K562 (cell line): ENCODE measurements around the gene TMC1. TPM values are rescaled to one million over a fixed set of nuclear protein-coding genes. Genes with fewer than 3 reads are reported as not detected.

ENCODE experiments used
- ATAC-seq: fragments of 200-7000 bp; cut with Tn5 transposase; 3 replicates; pipeline ENCODE4 v1.9.1; 2020; ENCODE audit warnings: moderate library complexity
- BruUV-seq: library from RNA; stranded (reverse); fragments of 400-500 nt; replicated peaks from 2 replicates; lab custom pipeline; 2021; lab: Mats Ljungman, UMichigan
- CTCF ChIA-PET: fragments of 300-600 bp; formaldehyde crosslinking; extraction: SDS; loops from one replicate; lab custom pipeline; 2021; ENCODE audit warnings: low intra/inter-chr PET ratio; lab: Yijun Ruan, JAX
- POLR2A ChIA-PET: fragments of 300-600, 350-650 bp; sonication (Branson Sonifier 250); formaldehyde crosslinking; extraction: SDS; loops from one replicate; lab custom pipeline; 2021; ENCODE audit warnings: antibody characterized with exemption, inconsistent platforms; lab: Yijun Ruan, JAX
- DNase-seq, 4 experiments: peaks; one replicate each; pipeline versions ENCODE4 v3.0.0 to v3.0.0-alpha.2; 2011 to 2018; ENCODE audit warnings: low spot score in 3 of 4, mixed read lengths in 3 of 4; ENCODE audit errors: extremely low read depth in 1 of 4
- FAIRE-seq: peaks from 2 replicates; lab custom pipeline; 2011; peaks lifted over from hg19 to GRCh38; lab: Jason Lieb, UNC
- H2AFZ ChIP-seq: 2 replicates; pipeline ENCODE4 v1.6.0; 2011; ENCODE audit warnings: low read depth, low read length, control low read depth, inconsistent platforms
- H3K27ac ChIP-seq: fragments of 200-600 bp; 3 replicates; pipeline ENCODE4 v1.8.0; 2011; ENCODE audit warnings: low read depth, mild to moderate bottlenecking, control low read depth, inconsistent platforms, low read length, moderate library complexity, mixed read lengths; ENCODE audit errors: extremely low read depth
- H3K27me3 ChIP-seq, 2 experiments: fragments of 300-600 bp in 1 of 2; 2 replicates in 1 of 2; 3 replicates in 1 of 2; pipeline versions ENCODE4 v1.6.0 to v1.8.0; 2011; ENCODE audit warnings: inconsistent platforms in 2 of 2, low read length in 2 of 2, mild to moderate bottlenecking in 1 of 2, mixed read lengths in 1 of 2, moderate library complexity in 1 of 2; ENCODE audit not compliant: control insufficient read depth in 2 of 2, insufficient read depth in 2 of 2
- H3K36me3 ChIP-seq: fragments of 300-600 bp; 3 replicates; pipeline ENCODE4 v1.8.0; 2011; ENCODE audit warnings: mild to moderate bottlenecking, low read length, inconsistent platforms; ENCODE audit not compliant: control insufficient read depth, insufficient read depth
- H3K4me1 ChIP-seq, 2 experiments: fragments of 200-600 bp in 1 of 2; replicated peaks in 1 of 2; 2 replicates in 1 of 2; 3 replicates in 1 of 2; pipeline versions ENCODE4 v1.5.1 to v1.8.0; 2011; ENCODE audit warnings: inconsistent platforms in 2 of 2, low read length in 2 of 2, mild to moderate bottlenecking in 1 of 2, mixed read lengths in 1 of 2, moderate library complexity in 1 of 2; ENCODE audit not compliant: control insufficient read depth in 2 of 2, insufficient read depth in 2 of 2
- H3K4me2 ChIP-seq: 2 replicates; pipeline ENCODE4 v1.6.1; 2011; ENCODE audit warnings: low read length, control low read depth, inconsistent platforms, mixed read lengths; ENCODE audit not compliant: insufficient read depth
- H3K4me3 ChIP-seq: fragments of 200-600 bp; sonication (generic), shearing (Covaris generic); 2 replicates; pipeline ENCODE4 v1.5.1; 2016; ENCODE audit warnings: control low read depth, inconsistent platforms
- H3K79me2 ChIP-seq: fragments of 200-600 bp; 3 replicates; pipeline ENCODE4 v1.8.0; 2011; ENCODE audit warnings: low read length, inconsistent platforms; ENCODE audit not compliant: control insufficient read depth, insufficient read depth
- H3K9ac ChIP-seq, 2 experiments: 2 replicates each; pipeline versions ENCODE4 v1.6.0 to v1.6.1; 2011; ENCODE audit warnings: low read depth in 2 of 2, low read length in 2 of 2, control low read depth in 1 of 2, inconsistent platforms in 1 of 2, mild to moderate bottlenecking in 1 of 2, mixed read lengths in 1 of 2; ENCODE audit not compliant: insufficient read depth in 1 of 2
- H3K9me1 ChIP-seq: one replicate; pipeline ENCODE4 v1.6.0; 2011; ENCODE audit warnings: inconsistent platforms, mild to moderate bottlenecking, low read length, moderate library complexity; ENCODE audit not compliant: control insufficient read depth, insufficient read depth
- H3K9me3 ChIP-seq: replicated peaks from 2 replicates; pipeline ENCODE4 v1.5.1; 2011; ENCODE audit warnings: low read depth, low read length, inconsistent platforms; ENCODE audit not compliant: control insufficient read depth, insufficient read depth
- H4K20me1 ChIP-seq: replicated peaks from 2 replicates; pipeline ENCODE4 v1.6.1; 2011; ENCODE audit warnings: low read length, inconsistent platforms, mixed read lengths; ENCODE audit not compliant: control insufficient read depth, insufficient read depth
- CHCHD3 ChIP-seq: fragments of 250-450 bp; sonication (Bioruptor Pico); IDR thresholded peaks from 2 replicates; pipeline ENCODE4 v2.1.2; 2022; ENCODE audit warnings: mild to moderate bottlenecking
- ETV1 ChIP-seq: fragments of 450-650 bp; conservative IDR thresholded peaks from 2 replicates; pipeline ENCODE4 v1.6.1; 2016; ENCODE audit warnings: missing genetic modification characterization, control low read depth, low read depth, missing compliant biosample characterization
- LCOR ChIP-seq: sonication (generic); formaldehyde crosslinking; IDR thresholded peaks from 2 replicates; pipeline ENCODE4 v1.8.0; 2022; ENCODE audit warnings: mild to moderate bottlenecking, missing genetic modification reagents
- MEIS2 ChIP-seq: fragments of 450-650 bp; IDR thresholded peaks from 2 replicates; pipeline ENCODE4 v1.6.1; 2014; ENCODE audit warnings: mild to moderate bottlenecking; ENCODE audit not compliant: partially characterized antibody
- NFYB ChIP-seq: IDR thresholded peaks from 2 replicates; pipeline ENCODE4 v1.6.1; 2011; ENCODE audit warnings: mild to moderate bottlenecking, moderate library complexity; ENCODE audit not compliant: insufficient read length; ENCODE audit errors: extremely low read depth
- RAD51 ChIP-seq: fragments of 450-650 bp; IDR thresholded peaks from 2 replicates; pipeline ENCODE4 v1.7.1; 2016; ENCODE audit warnings: low read depth, mild to moderate bottlenecking, borderline replicate concordance
- ZFX ChIP-seq: sonication (generic); formaldehyde crosslinking; IDR thresholded peaks from 2 replicates; pipeline ENCODE4 v1.8.0; 2022; ENCODE audit warnings: mild to moderate bottlenecking, missing genetic modification reagents, moderate library complexity
- ZNF140 ChIP-seq: fragments of 250-450 bp; sonication (Bioruptor Pico); IDR thresholded peaks from 2 replicates; pipeline ENCODE4 v1.8.0; 2021; ENCODE audit warnings: moderate library complexity, mild to moderate bottlenecking, inconsistent platforms
- WGBS: fragments of 100-300 bp; shearing (Covaris generic); methylation state at CpG from one replicate; pipeline ENCODE4 v1.1.6; 2016; ENCODE audit warnings: low coverage, mixed read lengths; ENCODE audit not compliant: insufficient coverage; ENCODE audit errors: missing lambda C conversion rate; 5-methylcytosine and 5-hydroxymethylcytosine counted together
- in situ Hi-C: fragments of 300-500 bp; cut with MboI; formaldehyde crosslinking; loops from 4 replicates; pipeline ENCODE4 v1.15.0; 2018; ENCODE audit warnings: inconsistent platforms, mixed read lengths
- intact Hi-C: fragments of 100-400 bp; cut with micrococcal nuclease; formaldehyde crosslinking; loops from 2 replicates; pipeline ENCODE4 v1.14.2; 2022
- polyA plus RNA-seq, 8 experiments: library from polyadenylated mRNA; depleted of rRNA in 4 of 8; stranded (reverse) in 5 of 8; unstranded in 3 of 8; fragments of >200 nt; fragmentation: Nextera tagmentation in 2 of 8; fragmentation: Illumina TruSeq in 1 of 8; extraction: Ambion mirVana in 2 of 8; extraction: Trizol in 1 of 8; gene quantifications; 2 replicates each; pipeline versions ENCODE4 v1.2.1 to v1.2.3, GENCODE V29; 2011 to 2014; ENCODE audit warnings: inconsistent platforms in 1 of 8, missing spikeins in 1 of 8
- total RNA-seq, 7 experiments: library from RNA; depleted of rRNA in 6 of 7; stranded (reverse); fragments of >200 nt in 6 of 7; fragmentation: Illumina TruSeq in 2 of 7; extraction: Trizol in 2 of 7; gene quantifications; 2 replicates each; pipeline versions ENCODE4 v1.2.1 to v1.2.3, GENCODE V29; 2011 to 2021; ENCODE audit warnings: low replicate concordance in 1 of 7
- TF ChIP-seq, protein P1 (sequence below): fragments of 250-450 bp; sonication (Bioruptor Pico); IDR thresholded peaks from 2 replicates; pipeline ENCODE4 v1.4.0; 2020; ENCODE audit warnings: borderline replicate concordance
- TF ChIP-seq, protein P2 (sequence below), 2 experiments: fragments of 450-650 bp in 1 of 2; sonication (generic) in 1 of 2; formaldehyde crosslinking in 1 of 2; IDR thresholded peaks in 1 of 2; conservative IDR thresholded peaks in 1 of 2; 2 replicates each; pipeline versions ENCODE4 v1.6.1 to v1.8.1; 2016 to 2023; ENCODE audit warnings: mild to moderate bottlenecking in 2 of 2, moderate library complexity in 2 of 2, inconsistent platforms in 1 of 2, missing genetic modification reagents in 1 of 2
- TF ChIP-seq, protein P3 (sequence below): fragments of 450-650 bp; formaldehyde crosslinking; IDR thresholded peaks from 2 replicates; pipeline ENCODE4 v1.4.0; 2020; ENCODE audit warnings: mild to moderate bottlenecking, moderate library complexity
- TF ChIP-seq, protein P4 (sequence below): sonication (generic); formaldehyde crosslinking; IDR thresholded peaks from 2 replicates; pipeline ENCODE4 v1.8.0; 2023; ENCODE audit warnings: mild to moderate bottlenecking, missing genetic modification reagents
- TF ChIP-seq, protein P5 (sequence below), 3 experiments: IDR thresholded peaks in 2 of 3; conservative IDR thresholded peaks in 1 of 3; 2 replicates each; pipeline ENCODE4 v1.5.1; 2011 to 2012; ENCODE audit warnings: low read length in 3 of 3, mild to moderate bottlenecking in 3 of 3, control low read depth in 2 of 3, improper control_type of control experiment in 1 of 3, inconsistent platforms in 1 of 3, low read depth in 1 of 3, mixed read lengths in 1 of 3, moderate library complexity in 1 of 3; ENCODE audit not compliant: insufficient read depth in 2 of 3

The TMC1 gene
- total and polyA plus RNA-seq, 9 of the 15 experiments (the other 6 are each of a cell fraction or from before 2014, with no cell fraction given): 0.10 to 0.15 TPM; not detected in 7

DNA sequence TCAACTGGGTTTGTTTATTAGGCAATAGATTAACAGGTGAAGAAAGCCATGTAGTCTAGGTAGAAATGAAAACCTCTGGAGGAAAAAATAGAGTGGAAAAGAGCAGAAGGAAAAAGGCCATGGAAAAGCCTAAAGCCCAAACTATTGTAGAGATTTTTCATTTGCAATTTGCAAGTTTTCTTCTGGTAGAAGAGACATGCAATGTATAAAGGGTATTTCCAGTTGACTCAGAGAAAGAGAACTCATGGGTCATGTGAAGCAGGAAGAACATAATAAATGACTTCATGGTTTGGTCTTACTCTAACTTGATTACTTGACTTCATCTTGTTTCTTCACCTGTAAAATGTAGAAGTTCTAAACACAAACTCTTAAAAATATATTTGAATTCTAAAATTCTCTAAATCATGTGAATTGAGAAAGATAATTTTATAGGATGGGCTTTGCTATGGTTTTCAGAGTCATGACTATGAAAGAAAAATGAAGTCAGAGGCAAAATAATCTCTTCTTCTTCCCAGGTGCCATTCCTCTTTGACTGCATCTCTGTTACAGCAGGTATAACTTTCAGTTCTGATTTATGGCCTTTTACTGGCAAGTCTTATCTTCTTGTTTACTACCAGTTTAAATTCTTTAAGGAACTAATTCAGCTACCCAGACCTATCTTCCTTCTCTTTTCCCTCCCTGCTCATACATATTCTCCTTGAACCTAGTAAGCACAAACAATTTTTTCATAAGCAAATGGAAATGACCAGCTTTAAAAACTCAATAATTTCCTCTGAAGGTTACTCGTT is 47.7 kb upstream of the TMC1 start:
- Histone ChIP-seq H3K9ac (no peak overlapping the region), H3K27ac (no peak overlapping the region), H2AFZ (no peak overlapping the region), H3K9me3 (no peaks in the 10 kb centered on the region), H3K79me2 (no peaks in the 10 kb centered on the region), H3K9me1 (no peaks in the 10 kb centered on the region), H3K36me3 (no peaks in the 10 kb centered on the region), H3K4me3 (no peak overlapping the region), H3K4me2 (no peak overlapping the region), H3K27me3 (no peaks in the 10 kb centered on the region; a peak in 2 of 5 replicates), H4K20me1 (no peaks in the 10 kb centered on the region), H3K4me1 (peaks cover 0 to 17% of the 10 kb centered on the region in 2 experiments; a peak in 3 of 5 replicates)
- ATAC-seq (no peak), FAIRE-seq (no peak), DNase-seq (no peak)
- CTCF ChIA-PET: no interaction called here
- in situ Hi-C loops: no loop called here
- 0% methylated on average over 1 of the region's 1 CpG for WGBS
- POLR2A ChIA-PET: interaction anchor here (0.6 kb wide), 1 partner anchor 85 kb away, joined by 3 read pairs; no protein-coding TSS in a partner anchor
- BruUV-seq: no TSS peak
- intact Hi-C loops: no loop called here
- TF ChIP-seq NFYB: no peak
- no peak for TF ChIP-seq ZNF140 (CRISPR knock-in tag)
- TF ChIP-seq, protein P1, sequence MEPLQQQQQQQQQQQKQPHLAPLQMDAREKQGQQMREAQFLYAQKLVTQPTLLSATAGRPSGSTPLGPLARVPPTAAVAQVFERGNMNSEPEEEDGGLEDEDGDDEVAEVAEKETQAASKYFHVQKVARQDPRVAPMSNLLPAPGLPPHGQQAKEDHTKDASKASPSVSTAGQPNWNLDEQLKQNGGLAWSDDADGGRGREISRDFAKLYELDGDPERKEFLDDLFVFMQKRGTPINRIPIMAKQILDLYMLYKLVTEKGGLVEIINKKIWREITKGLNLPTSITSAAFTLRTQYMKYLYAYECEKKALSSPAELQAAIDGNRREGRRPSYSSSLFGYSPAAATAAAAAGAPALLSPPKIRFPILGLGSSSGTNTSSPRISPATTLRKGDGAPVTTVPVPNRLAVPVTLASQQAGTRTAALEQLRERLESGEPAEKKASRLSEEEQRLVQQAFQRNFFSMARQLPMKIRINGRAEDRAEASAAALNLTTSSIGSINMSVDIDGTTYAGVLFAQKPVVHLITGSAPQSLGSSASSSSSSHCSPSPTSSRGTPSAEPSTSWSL (CRISPR knock-in tag): no peak
- TF ChIP-seq MEIS2: peak; percentile 33
- TF ChIP-seq ETV1 (tag): no peak
- no peak for TF ChIP-seq CHCHD3 (CRISPR knock-in tag)
- TF ChIP-seq, protein P2, sequence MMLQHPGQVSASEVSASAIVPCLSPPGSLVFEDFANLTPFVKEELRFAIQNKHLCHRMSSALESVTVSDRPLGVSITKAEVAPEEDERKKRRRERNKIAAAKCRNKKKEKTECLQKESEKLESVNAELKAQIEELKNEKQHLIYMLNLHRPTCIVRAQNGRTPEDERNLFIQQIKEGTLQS (IDR thresholded peaks at IDR 0.05): 0 out of 2 replicates have a peak, but pooled peaks have one; percentile 9
- TF ChIP-seq, protein P2 (CRISPR knock-in tag; conservative IDR thresholded peaks at IDR 0.05): no peak
- TF ChIP-seq, protein P3, sequence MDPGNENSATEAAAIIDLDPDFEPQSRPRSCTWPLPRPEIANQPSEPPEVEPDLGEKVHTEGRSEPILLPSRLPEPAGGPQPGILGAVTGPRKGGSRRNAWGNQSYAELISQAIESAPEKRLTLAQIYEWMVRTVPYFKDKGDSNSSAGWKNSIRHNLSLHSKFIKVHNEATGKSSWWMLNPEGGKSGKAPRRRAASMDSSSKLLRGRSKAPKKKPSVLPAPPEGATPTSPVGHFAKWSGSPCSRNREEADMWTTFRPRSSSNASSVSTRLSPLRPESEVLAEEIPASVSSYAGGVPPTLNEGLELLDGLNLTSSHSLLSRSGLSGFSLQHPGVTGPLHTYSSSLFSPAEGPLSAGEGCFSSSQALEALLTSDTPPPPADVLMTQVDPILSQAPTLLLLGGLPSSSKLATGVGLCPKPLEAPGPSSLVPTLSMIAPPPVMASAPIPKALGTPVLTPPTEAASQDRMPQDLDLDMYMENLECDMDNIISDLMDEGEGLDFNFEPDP (CRISPR knock-in tag): no peak
- TF ChIP-seq, protein P4, sequence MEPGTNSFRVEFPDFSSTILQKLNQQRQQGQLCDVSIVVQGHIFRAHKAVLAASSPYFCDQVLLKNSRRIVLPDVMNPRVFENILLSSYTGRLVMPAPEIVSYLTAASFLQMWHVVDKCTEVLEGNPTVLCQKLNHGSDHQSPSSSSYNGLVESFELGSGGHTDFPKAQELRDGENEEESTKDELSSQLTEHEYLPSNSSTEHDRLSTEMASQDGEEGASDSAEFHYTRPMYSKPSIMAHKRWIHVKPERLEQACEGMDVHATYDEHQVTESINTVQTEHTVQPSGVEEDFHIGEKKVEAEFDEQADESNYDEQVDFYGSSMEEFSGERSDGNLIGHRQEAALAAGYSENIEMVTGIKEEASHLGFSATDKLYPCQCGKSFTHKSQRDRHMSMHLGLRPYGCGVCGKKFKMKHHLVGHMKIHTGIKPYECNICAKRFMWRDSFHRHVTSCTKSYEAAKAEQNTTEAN (CRISPR knock-in tag): no peak
- no peak for TF ChIP-seq RAD51
- no peak for TF ChIP-seq ZFX
- TF ChIP-seq, protein P5, sequence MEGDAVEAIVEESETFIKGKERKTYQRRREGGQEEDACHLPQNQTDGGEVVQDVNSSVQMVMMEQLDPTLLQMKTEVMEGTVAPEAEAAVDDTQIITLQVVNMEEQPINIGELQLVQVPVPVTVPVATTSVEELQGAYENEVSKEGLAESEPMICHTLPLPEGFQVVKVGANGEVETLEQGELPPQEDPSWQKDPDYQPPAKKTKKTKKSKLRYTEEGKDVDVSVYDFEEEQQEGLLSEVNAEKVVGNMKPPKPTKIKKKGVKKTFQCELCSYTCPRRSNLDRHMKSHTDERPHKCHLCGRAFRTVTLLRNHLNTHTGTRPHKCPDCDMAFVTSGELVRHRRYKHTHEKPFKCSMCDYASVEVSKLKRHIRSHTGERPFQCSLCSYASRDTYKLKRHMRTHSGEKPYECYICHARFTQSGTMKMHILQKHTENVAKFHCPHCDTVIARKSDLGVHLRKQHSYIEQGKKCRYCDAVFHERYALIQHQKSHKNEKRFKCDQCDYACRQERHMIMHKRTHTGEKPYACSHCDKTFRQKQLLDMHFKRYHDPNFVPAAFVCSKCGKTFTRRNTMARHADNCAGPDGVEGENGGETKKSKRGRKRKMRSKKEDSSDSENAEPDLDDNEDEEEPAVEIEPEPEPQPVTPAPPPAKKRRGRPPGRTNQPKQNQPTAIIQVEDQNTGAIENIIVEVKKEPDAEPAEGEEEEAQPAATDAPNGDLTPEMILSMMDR (IDR thresholded peaks at IDR 0.05 in 2 of 3, conservative IDR thresholded peaks at IDR 0.05 in 1 of 3; ENCODE audit: insufficient read depth in 2 of 3, low read depth in 1 of 3, low read length in 3 of 3): no peak
- no peak for TF ChIP-seq LCOR
